HG03469 (cell line): ENCODE measurements around the gene IPO11.
"Not testable (repeated sequence)": the region's sequence is repeated elsewhere in the genome, so short reads cannot be mapped to it uniquely, and the experiment has no call there.

Experiments used
- ATAC-seq: cut with Tn5 transposase; IDR thresholded peaks from one replicate; pipeline ENCODE4 v1.9.1; 2021; ENCODE audit warnings: mild to moderate bottlenecking, moderate library complexity, moderate number of reproducible peaks; ENCODE audit not compliant: unreplicated experiment

IPO11 gene

DNA sequence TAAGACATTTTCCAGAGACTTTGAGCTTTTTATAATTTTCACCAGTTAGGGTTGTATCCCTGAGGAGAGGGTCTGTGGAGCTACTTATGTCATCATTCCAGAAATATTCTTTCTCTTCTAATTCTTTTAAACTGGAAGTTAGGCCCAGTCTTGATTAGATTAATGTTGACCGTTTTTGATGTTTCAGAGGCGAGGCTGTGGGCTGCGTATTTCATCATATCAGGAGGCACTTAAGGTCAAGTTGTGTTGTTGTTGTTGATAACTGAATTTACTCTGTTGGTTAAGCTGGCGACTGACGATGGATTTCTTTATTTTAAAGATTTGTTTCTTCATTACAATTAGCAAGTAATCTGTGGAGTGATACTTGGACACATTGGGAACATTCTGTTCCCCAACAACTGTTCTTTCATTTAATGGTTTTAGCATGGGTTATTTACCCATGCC lies 20.1 kb downstream of the IPO11 start:
- ATAC-seq: no peak

DNA sequence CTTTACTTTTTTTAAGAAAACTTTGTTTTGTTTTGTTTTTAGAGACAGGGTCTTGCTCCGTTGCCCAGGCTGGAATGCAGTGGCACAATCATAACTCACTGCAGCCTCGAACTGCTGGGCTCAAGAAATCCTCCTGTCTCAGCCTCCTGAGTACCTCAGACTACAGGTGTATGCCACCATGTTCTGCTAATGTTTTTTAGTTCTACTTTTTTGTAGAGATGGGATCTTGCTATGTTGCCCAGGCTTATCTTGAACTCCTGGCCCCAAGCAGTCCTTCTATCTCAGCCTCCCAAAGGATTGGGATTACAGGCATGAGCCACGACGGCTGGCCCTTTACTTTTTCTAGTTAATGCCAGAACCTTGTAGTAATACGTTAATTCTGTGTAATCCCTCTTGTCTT lies 36.0 kb downstream of the IPO11 start:
- no peak for ATAC-seq

DNA sequence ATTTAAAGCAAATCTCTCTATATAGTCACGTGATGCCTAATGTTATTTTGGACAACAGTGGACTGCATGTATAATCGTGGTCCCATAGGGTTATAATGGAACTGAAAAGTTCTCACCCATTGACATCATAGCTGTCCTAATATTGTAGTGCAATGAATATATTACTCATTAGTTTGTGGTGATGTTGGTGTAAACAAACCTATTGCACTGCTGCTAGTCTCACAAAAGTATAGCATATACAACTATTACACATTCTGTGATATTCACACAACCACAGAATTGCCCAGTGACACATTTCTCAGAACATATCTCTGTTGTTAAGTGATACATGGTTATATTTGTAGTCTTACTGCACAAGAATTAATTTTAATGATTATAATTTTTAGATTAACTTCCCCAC lies 37.7 kb downstream of the IPO11 start:
- ATAC-seq: no peak

DNA sequence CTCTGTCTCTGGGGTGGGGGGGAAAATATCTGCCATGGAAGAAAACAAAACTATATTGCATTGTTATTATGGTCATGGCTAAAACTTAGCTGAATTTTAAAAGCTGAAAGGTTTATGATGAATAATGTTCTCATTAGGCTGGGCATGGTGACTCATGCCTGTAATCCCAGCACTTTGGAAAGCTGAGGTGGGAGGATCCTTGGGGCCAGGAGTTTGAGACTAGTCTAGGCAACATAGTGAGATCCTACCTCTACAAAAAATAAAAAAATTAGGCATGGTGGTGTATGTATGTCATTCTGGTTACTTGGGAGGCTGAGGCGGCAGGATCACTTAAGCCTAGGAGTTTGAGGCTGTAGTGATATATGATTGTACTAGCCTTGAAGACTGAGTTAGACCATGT lies 44.5 kb downstream of the IPO11 start:
- no peak for ATAC-seq

DNA sequence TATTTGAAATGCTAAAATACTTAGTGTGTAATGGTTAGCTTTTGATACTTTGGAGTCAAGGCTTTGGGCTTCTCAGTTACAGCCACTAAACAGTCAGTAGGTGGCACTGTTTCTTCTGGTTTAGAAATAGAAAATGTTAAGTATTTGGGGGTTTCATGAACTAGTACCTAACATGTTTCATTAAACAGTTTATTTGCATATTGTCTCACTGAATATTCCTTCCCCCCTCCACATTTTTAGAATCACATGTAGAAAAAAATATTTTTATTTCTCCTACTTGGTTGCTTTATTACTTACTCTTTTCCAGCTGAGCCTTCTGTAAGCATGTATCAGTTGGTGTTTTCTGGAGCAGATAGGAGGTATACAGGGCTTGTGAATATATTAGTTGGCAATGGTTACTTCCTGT lies 48.0 kb downstream of the IPO11 start:
- ATAC-seq: peak; percentile 72

DNA sequence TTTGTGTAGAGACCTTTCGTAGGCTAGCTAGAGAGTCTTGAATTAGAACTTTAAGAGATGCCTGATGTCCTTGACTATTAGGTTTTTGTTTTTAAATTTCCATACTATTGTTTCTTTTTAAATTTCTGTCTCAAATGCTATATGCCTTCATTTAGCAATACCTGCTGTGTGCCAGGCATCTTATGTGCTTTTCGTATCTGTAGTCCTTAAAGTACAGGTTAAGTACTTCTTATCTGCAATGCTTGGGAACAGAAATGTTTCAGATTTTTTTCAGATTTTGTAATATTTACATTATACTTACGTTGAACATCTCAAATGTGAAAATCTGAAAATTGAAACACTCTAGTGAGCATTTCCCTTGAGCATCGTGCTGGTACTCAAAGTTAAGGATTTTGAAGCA lies 49.0 kb downstream of the IPO11 start:
- no peak for ATAC-seq

DNA sequence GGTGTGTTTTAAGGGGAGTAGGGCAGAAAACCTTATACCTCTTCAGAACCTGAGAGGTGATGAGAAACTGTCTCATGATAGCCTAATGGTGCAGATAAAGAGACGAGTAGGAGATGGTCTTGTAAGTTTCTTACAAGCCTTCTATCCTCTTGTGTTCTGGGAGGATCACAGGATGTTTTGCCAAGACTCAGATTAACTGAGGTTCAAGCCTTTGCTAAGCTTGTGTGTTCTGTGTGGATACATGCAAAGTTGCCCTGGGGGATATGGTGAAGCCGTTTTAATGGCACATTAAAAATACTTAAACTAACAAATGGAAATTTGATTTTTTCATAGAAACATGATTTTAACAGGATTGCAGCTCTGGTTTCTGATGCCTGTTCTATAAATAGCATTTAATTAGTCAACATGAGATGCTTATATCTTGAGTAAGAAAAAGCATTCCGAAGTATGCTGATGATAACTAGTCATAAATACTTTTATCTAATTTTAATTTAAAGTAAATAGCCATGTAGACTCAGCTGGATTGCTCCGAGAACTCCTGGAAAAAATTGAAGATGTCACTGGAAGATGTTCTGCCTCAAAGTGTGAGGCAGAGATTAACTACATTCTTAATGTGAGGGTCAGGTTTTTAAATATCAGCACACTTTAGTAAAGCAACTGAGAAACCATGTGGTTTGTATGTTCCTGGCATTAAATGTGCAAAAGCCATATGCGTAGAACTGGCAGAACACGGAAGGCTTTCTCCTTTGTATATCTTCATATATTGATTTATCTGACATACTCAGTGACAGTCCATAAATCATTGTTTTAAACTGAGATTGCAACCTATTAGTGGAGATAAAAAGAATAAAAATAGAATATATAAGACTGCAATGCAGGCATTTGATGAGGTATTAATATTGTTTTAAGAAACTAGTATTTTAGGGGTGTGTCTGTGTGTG lies 53.7 kb downstream of the IPO11 start:
- no peak for ATAC-seq

DNA sequence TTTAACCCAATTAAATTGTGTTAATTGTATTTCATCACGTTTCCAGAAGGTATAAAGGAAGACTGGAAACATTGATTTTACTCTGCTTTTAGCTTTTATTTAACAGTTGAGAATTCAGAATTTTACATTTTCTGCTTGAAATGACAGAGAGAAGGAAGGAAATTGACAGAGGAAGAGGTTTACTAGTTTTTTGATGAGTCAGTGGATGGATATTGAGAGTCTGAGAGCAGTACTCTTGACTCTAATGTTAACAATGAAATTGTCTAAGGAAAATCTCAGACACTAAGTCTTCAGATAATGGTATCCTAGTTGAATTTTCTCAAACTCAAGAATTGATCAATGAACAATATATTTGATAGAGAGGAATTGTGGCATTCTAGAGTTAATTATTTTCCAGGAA lies 60.6 kb downstream of the IPO11 start:
- ATAC-seq: no peak

DNA sequence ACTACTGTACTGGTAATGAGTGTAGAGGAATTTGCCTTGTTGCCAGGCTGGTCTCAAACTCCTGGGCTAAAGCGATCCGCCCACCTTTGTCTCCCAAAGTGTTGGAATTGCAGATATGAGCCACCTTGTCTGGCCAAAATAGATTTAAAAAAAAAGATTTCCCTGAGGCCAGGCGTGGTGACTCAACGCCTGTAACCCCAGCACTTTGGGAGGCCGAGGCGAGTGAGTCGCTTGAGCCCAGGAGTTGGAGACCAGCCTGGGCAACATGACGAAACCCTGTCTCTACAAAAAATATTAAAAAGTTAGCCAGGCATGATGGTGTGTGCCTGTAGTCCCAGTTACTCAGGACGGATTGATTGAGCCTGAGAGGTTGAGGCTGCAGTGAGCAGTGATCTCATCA lies 62.5 kb downstream of the IPO11 start:
- ATAC-seq: no peak

DNA sequence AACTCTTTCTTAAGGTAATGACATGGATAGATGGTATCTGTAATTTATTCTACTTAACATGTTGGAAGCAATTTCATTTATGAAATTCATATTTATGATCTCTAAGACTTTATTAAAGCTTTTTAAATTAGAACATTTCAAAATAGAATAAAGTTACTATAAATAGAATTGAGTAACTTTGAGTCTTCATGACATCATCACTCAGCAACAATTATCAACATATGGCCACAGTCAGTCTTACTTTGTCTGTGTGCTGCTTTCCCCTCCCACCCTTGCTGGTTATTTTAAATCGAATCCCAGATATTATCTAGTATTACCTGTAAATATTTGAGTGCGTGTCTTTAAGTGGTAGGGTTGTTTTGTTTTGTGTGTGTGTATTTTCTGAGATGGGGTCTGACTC lies 65.2 kb downstream of the IPO11 start:
- no peak for ATAC-seq

DNA sequence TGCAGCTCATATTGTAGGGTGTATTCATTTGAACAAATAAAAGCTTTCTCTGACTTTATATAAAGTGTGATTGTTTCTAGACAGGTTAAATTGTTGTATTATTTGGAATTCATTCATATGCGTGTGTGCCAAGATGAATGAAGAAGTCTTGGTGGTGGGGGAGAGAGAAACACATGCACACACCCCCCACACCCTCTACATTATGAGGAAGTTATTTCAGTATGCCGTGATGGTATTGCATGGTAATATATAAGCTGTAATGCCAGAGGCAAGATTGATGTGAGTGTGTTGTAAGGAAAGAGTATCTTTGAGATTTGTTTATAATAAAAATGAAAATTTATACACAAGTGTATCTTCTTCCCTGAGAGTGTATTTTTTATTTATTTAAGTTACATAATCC lies 71.0 kb downstream of the IPO11 start:
- no peak for ATAC-seq

DNA sequence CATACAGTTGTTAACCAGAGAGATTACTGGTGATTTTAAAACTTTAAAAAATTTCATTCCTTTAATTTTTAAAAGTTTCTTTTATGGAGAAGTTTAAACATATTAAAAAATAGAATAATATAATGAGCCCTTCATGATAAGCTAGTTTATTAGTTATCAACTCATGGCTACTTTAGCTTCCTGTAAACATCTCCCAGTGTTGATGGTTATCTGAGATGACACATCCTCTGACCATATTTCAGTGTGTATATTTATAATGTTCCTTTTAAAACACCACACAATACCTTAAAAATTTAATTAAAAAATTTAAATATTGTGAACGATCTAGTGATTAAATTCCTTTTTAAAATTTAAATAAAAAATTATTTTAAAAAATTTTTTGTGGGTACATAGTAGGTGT lies 74.1 kb downstream of the IPO11 start:
- ATAC-seq: no peak

DNA sequence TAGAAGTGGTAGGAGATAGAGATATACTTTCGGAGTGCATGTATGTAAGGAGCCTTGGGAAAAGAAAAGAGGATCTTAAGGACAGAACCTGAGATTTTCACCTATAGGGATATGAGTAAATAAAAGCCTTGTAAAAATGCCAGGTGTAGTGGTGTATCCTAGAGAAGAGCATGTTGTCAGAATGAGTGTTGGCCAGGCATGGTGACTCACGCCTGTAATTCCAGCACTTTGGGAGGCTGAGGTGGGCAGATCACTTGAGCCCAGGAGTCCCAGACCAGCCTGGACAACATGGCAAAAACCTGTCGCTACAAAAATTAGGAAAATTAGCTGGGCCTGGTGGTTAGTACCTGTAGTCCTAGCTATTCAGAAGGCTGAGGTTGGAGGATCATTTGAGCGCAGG lies 76.0 kb downstream of the IPO11 start:
- no peak for ATAC-seq

DNA sequence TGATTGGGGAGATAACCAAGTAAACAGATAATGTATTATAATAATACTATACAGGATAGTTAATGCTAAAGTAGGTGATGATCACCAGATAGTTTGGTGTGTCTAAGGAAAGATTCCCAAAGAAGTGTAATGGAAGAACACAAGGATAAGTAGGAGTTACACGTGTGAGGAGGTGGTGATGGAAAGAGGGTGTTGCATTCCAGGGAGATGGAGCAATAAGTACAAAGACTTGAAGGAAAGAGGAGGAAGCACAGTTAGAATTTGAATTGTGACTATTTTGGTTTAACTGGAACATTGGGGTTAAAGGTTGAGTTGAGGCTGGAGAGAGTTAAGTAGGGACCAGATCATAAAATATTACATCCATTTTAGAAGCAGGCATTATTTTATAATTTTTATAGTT lies 76.9 kb downstream of the IPO11 start:
- no peak for ATAC-seq

DNA sequence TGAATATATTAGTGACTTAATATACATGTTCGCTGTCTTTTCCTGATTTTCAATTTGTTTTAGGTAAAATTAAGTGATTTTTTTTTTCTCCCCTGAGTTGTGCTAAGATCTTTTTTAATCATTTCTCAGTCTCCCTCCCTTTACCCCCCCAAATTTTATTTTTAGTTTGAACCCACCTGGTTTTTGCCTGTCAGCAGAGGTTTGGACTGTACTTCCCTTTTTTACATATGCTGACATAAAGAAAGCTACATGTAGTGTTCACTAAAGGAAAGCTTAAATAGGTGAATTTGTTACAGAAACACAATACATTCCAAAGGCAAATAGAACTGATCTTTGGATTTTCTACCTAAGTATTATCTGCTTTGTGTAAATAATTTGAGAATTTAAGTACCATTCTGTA lies 82.2 kb downstream of the IPO11 start:
- no peak for ATAC-seq

DNA sequence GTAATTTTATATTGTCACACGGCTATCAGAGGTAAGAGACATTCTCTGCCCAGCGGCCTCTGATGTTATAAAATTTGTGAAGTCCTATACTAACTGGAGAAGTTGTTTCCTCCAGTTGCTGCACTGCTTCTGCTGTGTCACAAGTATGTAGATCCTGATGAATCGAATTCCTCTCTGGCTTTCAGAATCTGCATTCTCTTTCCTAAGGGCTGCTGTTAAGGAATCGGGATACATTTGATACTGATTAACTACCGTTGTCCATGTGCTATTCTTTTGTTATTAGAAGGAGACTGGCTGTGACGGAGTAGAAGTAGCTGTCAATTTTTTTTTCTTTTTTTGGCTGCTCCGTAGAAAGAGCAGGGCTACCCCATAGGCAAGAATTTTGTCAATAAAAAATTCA lies 84.3 kb downstream of the IPO11 start:
- no peak for ATAC-seq

DNA sequence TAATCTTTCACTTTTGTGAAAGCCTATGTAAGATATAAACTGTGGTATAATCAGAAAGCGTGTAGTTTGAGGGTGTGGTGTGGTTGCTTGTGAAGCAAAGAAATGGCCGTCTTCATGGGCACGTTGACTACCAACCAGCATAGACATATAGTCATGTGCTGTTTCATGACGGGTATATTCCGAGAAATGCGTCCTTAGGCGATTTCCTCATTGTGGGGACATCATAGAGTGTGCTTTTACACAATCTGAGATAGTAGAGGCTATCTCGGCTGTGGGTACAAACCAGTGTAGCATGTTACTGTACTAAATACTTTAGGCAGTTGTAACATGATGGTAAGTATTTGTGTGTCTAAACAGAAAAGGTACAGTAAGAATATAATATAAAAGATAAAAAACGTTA lies 86.4 kb downstream of the IPO11 start:
- ATAC-seq: no peak

DNA sequence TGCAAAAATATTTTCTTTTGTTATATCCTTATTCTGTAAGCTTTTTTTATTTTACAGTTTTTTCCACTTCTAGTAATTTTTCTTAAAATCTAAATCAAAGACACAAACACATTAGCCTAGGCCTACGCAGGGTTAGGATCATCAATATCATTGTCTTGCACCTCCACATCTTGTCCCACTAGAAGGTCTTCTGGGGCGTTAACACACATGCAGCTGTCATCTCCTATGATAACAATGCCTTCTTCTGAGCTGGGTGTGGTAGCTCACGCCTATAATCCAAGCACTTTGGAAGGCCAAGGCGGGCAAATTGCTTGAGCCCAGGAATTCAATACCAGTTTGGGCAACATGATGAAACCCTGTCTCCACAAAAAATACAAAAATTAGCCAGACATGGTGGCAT lies 87.2 kb downstream of the IPO11 start:
- ATAC-seq: no peak

DNA sequence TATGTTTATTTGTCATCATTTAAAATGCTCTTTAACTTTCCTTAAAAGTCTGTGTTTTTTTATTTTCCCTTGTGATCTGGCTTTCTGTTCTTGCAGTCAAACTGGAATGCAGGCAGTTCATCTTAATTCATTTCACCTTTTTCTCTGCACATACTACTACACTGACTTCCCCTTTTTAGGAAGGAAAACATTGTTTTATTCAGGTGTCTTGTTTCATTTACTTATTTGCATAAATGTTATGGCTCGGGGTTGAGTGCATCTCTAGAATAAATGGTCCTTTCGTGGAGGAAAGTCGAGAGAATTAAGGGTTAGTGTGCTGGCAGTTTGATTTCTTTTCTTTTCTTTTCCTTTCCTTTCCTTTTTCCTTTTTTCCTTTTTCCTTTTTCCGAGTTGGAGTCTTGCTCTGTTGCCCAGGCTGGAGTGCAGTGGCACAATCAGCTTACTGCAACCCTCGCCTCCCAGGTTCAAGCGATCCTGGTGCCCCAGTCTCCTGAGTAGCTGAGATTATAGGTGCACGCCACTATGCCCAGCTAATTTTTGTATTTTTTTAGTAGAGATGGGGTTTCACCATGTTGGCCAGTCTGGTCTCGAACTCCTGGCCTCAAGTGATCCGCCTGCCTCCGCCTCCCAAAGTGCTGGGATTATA lies 90.0 kb downstream of the IPO11 start:
- no peak for ATAC-seq

DNA sequence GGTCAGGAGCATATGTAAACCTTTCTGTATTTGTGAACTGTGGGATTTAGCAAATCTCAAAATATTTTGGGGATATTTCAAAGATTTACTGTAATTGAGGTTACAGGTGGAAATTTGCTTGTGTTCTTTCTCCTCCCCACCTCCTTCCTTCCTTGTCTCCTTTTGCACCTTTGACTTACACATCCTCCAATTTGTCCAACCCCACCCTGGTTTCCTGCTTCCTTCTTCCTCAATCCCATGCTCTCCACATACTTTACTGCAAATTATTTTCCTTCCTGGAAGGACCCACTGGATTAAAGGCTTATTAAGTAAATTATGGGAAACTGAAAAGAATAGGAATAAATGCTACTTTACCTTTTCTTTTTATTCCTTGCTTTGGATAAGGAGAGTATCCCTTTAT lies 91.6 kb downstream of the IPO11 start:
- ATAC-seq: no peak

DNA sequence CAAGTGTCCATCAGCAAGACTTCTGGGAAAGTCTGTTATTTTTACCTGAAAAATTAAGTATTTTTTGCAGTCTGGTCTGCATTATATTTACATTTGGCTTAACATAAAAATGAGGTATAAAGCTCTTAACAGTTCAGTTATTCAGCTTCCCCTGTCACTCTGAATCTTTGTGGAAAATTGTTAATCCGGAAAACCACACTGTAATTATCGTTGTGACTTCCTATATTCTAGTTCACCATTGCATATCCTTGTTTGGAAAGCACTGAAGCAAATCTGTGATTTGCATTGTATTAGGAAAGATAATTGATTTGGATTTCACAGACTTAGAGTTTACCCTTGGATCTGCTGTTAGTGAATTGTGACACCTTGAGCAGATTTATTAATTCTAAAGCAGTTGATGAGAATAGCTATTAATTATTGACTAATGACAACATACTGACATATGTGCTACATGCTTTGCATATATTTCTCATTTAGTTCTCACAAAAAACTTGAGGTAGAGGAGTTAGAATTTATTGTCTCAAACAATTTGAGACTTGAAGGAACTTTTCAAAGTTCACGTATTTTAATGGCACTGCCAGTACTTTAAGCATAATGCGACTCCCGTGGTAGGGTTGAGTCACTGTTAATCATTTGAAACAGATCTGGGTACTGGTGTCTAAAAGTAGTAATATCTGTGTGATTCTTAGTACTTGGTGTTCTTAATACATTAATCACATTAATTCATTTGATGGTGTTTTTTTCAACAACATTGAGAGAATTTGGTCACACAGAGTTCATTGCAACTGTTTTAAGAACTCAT lies 94.3 kb downstream of the IPO11 start:
- ATAC-seq: no peak

DNA sequence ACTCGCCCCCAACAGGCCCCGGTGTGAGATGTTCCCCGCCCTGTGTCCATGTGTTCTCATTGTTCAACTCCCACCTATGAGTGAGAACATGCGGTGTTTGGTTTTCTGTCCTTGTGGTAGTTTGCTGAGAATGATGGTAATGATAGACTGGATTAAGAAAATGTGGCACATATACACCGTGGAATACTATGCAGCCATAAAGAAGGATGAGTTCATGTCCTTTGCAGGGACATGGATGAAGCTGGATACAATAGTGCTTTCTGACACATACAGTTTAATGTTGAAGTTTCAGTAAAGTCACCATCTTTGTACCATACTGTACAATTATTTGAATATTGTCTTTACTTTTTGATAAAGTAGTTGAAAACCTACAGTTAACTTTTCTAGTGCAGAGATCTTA lies 96.2 kb downstream of the IPO11 start:
- not testable (repeated sequence) for ATAC-seq
